GM19351 (cell line): ENCODE data around the gene FBXL16.

Experiments used
- ATAC-seq: cut with Tn5 transposase; IDR thresholded peaks from one replicate; pipeline ENCODE4 v1.9.1; 2021; ENCODE audit warnings: mild to moderate bottlenecking, moderate library complexity; ENCODE audit not compliant: unreplicated experiment

FBXL16 gene

DNA sequence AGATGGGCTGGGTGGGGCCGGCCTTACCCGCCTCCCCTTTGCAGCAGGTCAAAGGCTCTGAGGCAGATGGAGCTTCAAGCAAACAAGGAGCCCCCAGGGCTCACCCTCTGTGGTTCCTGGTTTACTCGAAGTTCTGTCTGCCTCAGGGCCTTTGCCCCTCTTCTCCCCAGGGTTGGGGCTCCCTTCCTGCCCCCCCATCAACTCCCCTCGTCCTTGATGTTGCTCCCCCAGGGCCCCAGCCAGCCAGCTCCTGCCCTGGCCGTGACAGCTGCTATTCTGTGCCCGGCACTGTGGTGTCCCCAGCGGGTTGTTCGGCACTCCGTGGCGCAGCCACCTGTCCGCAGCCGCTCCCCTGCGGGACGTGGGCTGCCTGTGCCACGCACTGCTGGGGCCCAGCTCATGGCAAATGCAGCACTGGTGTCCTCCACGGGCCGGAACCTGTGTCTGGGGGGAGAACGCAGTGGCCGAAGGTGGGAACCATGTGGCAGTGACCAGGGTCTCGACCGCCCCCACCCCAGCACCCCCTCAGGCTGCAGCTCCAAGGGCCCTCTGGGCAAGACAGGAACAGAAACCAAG is 5.0 kb upstream of the FBXL16 start:
- ATAC-seq, result no peak

- no peak for ATAC-seq
Observed at GRCh38 chr16:709566-710499, 4.2 kb upstream of the FBXL16 start.

- ATAC-seq, result no peak
Observed at GRCh38 chr16:708959-709358, 3.4 kb upstream of the FBXL16 start.

DNA sequence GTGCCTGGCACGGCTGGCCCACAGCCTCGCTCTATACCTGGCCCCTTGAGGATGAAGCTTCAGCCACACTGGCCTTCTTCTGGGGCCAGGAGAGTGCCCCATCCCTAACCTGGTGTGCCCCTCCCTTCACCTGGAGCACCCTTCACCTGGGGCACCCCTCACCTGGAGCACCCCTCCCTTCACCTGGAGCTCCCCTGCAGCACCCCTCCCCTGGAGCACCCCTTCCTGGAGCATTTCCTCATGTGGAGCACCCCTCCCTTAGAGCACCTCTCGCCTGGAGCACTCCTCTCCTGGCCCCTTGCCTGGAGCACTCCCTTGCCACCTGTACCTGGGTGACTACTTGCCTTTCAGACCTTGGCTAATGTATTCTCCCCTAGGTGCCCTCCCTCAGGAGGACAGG is 2.4 kb upstream of the FBXL16 start:
- ATAC-seq, result no peak

GRCh38 chr16:707062-707538 is 1.5 kb upstream of the FBXL16 start:
- ATAC-seq, result no peak

DNA sequence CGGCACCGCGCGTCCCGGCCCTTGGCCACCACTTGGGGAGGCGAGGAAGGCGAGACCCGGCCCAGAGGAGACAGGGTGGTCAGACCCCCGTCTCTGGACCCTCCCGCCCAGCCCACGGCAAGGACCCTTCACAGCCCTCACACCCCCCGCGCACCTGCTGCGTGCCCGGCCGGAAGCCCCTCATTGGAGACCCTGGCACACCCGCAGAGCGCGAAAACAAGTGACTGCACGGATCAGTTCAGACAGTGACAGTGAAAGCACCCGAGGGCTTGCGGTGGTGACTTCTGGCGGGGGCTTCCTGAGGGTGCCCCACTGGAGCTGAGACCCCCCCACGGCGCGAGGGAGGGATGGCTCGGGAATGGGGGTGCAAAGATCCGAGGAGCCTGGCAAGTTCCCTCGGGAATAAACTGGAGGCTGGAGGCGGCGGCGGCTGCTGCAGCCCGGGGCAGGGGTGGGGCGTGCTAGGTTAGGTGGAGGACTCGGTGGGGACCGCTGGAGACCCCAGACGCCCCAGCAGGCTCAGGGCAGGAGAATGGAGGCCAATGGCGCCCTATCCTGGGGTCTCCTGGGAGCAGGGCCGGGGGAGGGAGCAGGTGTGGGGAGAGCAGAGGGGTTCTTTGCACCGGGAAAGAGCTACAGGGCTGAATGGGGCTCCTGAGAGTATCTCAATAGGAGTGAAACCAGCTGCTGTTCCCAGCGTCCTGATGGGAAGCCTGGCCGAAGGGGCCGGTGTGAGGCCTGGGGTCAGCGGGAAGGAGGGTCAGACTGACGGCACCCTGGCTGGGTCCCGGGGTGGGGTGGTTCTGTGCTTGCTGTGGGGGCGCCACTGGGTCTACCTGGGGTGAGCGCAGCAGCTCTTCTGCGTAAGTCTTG is 824 bp upstream of the FBXL16 start:
- ATAC-seq, result no peak

DNA sequence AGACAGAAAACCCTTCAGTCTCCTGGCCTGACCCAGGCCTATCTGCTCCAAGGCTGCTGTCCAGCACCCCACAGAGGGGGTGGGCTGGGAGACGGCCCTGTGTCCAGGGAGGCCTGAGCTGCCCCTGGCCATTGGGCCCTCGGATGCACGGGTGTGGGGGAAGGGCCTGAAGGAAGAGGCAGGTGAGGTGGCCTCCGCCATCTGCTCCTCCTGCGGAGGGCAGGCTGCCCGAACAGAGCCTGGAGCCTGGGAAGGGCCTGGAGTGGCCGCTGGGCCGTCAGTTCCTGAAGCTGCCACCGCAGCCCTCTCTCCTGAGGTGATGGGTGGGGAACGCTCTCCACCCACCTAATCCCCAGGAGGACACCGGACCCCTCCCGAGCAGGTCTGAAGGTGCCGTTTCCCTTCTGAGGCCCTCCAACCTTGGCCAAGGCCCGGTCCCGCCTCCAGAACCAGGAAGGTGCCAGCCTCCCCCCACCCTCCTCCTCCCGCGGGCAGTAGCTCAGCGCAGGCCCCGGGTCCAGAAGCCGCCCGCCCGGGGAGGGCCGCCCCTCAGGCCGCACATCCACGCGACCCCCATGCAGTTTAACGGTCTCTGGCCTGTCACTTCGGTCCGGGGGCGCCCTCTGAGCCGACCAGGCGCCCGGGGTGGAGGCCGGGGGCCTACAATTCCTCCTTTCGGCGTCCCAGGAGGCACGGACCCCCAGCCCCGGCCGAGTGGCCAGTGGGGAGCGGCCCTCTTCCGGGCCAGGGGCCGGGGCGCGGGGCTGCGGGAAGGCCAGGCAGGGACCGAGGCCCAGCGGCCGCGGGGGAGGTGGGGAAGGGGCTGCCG is 835 bp downstream of the FBXL16 start:
- ATAC-seq, result no peak

- ATAC-seq, result no peak
Observed at GRCh38 chr16:704047-704446, 1.6 kb downstream of the FBXL16 start.

DNA sequence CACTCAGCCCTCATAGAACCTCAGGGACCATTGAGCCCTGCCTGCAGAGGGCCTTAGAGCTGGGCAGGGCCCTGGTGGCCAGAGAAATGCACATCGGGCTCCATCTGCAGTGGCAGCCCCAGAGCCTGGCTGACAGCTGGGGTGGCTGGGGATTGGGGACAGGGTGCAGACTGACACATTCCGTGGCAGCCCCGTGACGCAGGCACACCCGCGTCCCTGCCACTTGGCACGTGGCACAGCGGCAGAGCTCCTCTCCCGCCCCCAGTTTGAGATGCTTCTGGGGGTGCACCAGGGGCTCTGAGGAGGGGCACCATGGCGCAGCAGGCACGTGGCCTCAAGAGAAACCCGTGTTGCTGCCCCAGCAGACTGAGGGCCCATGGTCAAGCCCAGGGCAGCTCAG is 2.2 kb downstream of the FBXL16 start:
- no peak for ATAC-seq

- ATAC-seq, result no peak
Observed at GRCh38 chr16:702341-702740, 3.3 kb downstream of the FBXL16 start.

DNA sequence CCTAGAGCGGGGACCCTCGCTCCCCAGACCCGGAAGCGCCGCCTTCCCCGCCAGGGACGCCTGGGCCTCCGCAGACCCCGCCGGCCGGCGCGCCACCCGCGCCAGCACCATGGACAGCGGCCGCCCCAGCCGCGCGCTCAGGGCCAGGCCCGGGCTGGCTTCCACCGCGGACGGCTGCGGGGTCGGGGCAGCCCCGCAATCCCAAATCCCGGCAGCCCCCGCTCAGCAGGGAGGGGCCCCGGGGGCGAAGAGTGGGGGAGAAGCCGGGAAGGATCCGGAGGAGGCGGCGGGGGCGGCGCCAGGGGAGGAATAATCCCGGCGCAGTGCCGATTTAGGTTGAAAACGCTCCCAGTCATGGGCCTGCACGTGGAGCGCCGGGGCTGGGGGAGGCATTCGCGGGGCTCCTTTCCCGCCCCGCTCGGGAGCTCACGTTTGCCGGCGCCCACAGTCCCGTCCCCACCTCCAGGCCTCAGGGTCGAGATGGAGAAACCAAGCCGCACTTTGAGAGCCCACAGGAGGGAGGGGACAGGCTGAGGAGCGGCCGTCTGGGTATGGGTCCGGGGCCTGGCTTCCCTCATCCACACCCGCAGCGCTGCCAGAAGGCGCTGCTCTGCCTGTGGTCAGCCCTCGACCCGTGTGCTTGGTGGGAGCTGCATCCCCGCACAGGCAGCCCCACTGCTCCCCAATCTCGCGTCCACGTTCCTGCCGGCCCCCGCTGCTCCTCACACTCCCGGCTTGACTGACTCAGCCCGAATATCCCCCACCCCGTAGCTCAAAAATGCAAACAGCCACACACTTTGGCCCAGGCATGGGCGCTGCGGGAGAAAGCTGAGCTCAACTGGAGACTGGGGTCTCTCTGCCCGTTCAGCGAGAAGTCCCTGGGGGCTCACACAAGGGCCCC is 4.7 kb downstream of the FBXL16 start:
- no peak for ATAC-seq

DNA sequence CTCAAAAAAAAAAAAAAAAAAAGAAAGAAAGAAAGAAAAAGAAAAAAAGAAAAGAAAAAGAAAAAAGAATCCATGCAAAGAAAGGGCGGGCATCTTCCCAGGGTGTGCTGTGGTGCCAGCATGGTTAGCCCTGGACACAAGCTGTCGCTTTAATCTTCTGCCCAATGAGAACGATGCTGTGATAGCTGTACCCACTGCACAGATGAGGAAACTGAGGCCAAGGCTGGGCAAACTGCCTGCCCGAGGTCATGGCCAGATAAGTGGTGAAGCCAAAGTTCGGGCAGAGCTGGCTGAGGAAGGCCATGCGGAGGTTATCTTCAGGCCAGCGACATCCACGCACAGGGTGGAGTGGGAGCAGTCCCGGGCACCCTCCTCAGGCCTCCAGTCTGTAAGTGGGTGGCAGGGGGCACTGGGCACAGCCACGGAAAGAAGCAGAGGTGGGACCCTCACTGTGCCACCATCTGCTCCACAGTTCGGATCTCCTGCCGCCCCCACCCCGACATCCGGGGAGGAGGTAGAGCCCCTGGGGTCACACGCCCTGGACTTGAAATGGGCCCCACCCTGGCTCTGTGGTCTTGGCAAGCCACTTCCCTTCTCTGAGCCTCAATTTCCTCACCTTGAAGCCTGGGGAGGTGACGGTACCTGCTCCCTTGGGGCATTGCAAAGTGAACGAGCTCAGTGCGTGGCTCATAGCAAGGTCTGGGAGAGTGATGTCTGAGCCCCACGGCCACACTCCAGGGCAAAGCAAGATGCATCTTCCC is 6.5 kb downstream of the FBXL16 start:
- ATAC-seq, result no peak

DNA sequence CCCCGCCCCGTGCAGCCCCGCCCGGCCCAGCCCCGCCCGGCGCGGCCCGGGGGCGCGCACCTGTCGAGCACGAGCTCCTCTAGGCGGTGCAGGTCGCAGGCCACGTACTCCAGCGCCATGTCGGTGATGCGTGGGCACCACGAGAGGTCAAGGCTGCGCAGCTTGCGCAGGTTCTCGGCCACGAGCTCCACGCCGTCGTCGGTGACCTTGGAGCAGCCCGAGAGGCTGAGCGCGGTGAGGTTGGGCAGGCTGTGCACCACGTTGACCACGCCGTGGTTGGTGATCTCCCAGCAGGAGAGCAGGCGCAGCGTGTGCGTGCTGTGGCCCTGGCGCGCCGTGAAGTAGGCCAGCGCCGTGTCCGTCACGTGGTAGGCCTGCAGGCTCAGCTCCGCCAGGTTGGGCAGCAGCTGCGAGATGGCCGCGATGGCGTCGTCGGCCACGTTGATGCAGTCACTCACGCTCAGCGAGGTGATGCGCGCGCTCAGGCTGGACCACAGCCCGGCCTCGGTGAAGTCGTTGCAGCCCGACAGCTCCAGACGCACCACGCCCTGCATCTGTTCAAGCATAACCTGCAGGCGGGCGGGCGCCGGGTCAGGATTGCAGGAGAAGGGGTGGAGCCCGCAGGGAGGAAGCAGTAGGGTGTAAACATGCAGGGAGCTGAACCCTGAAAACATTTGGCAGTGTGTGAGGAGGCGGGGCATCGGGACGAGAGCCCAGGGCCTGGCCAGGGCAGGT is 10.1 kb downstream of the FBXL16 start:
- no peak for ATAC-seq

- no peak for ATAC-seq
Observed at GRCh38 chr16:694863-695354, 10.7 kb downstream of the FBXL16 start.

GRCh38 chr16:694187-694862 is 11.3 kb downstream of the FBXL16 start:
- no peak for ATAC-seq

DNA sequence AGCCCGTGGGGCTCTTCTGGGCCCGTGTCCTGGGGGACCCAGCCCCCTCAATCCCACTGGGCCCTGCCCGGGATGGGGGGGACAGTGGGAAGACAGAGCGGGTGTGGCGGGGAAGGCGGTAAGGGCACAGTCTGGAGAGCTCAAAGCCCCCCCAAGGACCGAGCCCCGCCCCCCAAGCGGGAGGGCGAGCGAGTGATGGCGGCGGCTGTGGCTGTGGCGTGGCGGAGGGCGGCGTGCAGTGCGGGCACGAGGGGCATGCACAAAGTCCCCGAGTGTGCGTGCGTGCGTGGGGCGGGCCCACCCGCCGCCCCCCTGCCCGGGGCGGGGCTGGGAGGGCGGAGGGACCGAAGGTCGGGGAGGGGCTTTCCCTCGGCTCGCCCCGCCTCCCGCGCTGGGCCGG is 11.8 kb downstream of the FBXL16 start:
- no peak for ATAC-seq

DNA sequence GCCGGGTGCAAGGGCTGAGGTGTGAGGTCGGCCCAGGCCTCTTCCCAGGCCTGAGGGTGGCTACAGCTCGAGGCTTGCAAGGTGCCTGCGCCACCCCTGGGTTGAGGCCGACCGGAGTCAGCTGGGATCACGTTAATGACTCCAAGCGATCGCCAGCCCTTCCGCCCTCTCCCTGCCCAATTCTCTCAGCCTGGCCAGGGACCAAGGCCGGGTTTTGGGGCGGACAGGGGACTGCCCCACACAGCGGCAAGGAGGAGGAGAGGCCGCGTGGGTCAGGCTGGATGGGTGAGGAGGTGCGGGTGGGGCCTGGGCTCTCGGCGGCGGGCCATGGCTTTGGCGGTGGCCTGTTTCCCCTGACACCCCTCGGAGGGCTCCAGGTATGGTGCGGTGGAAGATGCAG is 12.2 kb downstream of the FBXL16 start:
- ATAC-seq, result no peak
